PFSK-1 (cell line): Measurements from ENCODE around the gene FNIP2.

Source experiments
- FOXP2 ChIP-seq: optimal IDR thresholded peaks from 2 replicates; pipeline ENCODE3; 2011; ENCODE audit warnings: borderline replicate concordance, control low read depth, inconsistent platforms; ENCODE audit not compliant: insufficient read depth; ENCODE audit errors: extremely low read length, extremely low read depth
- POLR2AphosphoS5 ChIP-seq: IDR thresholded peaks from 2 replicates; pipeline ENCODE4 v1.6.1; 2012; ENCODE audit warnings: low read depth, mild to moderate bottlenecking, control low read depth, low read length, moderate library complexity
- REST ChIP-seq, 2 experiments: IDR thresholded peaks; 2 replicates each; pipeline versions ENCODE4 v1.6.1 to v1.8.0; 2011 to 2012; ENCODE audit warnings: low read depth in 2 of 2, low read length in 2 of 2, control low read depth in 1 of 2, inconsistent platforms in 1 of 2, mild to moderate bottlenecking in 1 of 2, moderate library complexity in 1 of 2; ENCODE audit not compliant: insufficient read depth in 1 of 2
- SIN3A ChIP-seq: IDR thresholded peaks from 2 replicates; pipeline ENCODE4 v1.6.1; 2012; ENCODE audit warnings: mild to moderate bottlenecking, low read length, moderate library complexity, borderline replicate concordance; ENCODE audit not compliant: insufficient read depth
- TAF1 ChIP-seq: IDR thresholded peaks from 2 replicates; pipeline ENCODE4 v1.6.1; 2012; ENCODE audit warnings: low read length, control low read depth, borderline replicate concordance; ENCODE audit not compliant: insufficient read depth

GRCh38 chr4:158726633-158727032 lies 42.2 kb upstream of the FNIP2 start:
- TF ChIP-seq REST (IDR thresholded peaks at IDR 0.05; ENCODE audit: insufficient read depth in 1 of 2, low read depth in 2 of 2, low read length in 2 of 2): no peak
- no peak for TF ChIP-seq POLR2AphosphoS5
- TF ChIP-seq SIN3A: no peak
- TF ChIP-seq TAF1: no peak
- no peak for TF ChIP-seq FOXP2
